ENCODE data around the gene TMEM250.

- TF ChIP-seq CTCF (IDR thresholded peaks at IDR 0.05 in 2 of 3, conservative IDR thresholded peaks at IDR 0.05 in 1 of 3; ENCODE audit: borderline replicate concordance in 1 of 3, insufficient read depth in 1 of 3, low read depth in 2 of 3, low read length in 2 of 3) (no peak), TCF7L2 (IDR thresholded peaks at IDR 0.05; ENCODE audit: borderline replicate concordance, extremely low read depth, insufficient read depth, insufficient read length) (no peak), POLR2AphosphoS5 (IDR thresholded peaks at IDR 0.05; ENCODE audit: low read depth, low read length) (no peak), ZNF274 (IDR thresholded peaks at IDR 0.05; ENCODE audit: low read depth, low read length) (no peak), JUND (IDR thresholded peaks at IDR 0.05) (no peak), CEBPB (IDR thresholded peaks at IDR 0.05; ENCODE audit: low read depth) (no peak), EZH2phosphoT487 (IDR thresholded peaks at IDR 0.05; ENCODE audit: borderline replicate concordance) (no peak), EGR1 (IDR thresholded peaks at IDR 0.05; ENCODE audit: low read depth) (no peak), ATF3 (IDR thresholded peaks at IDR 0.05) (no peak), SRF (IDR thresholded peaks at IDR 0.05; ENCODE audit: low read depth) (no peak), POLR2A (IDR thresholded peaks at IDR 0.05; ENCODE audit: borderline replicate concordance, extremely low read depth, insufficient read depth, insufficient read length) (no peak), MAX (IDR thresholded peaks at IDR 0.05) (no peak), ELF1 (IDR thresholded peaks at IDR 0.05; ENCODE audit: borderline replicate concordance, low read depth) (no peak), CBX3 (IDR thresholded peaks at IDR 0.05; ENCODE audit: low read depth) (no peak)
Measured at GRCh38 chr9:136145580-136145979, 26.9 kb upstream of the TMEM250 start.
